Measurements from ENCODE around the gene WDR87. TPM values are rescaled to one million over a fixed set of nuclear protein-coding genes. Genes with fewer than 3 reads are reported as not detected.

WDR87 gene
- polyA plus RNA-seq, 1 experiment, result not detected

DNA sequence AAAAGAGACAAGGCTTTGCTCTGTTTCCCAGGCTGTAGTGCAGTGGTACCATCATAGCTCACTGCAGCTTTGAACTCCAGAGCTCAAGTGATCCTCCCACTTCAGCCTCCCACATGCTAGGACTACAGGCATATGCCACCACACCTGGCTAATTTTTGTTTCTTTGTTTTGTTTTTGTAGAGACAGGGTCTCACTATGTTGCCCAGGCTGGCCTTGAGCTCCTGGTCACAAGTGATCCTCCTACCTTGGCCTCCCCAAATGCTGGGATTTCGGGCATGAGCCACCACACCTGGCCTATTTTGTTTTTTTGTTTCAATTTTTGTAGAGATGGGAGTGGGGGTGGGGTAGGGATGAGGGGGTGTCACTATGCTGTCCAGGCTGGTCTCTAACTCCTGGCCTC, 6.9 kb downstream of the WDR87 start:
- no peak overlapping the region for H3K4me3 ChIP-seq (ENCODE audit: low read depth, low read length)
- H3K27me3 ChIP-seq (ENCODE audit: control insufficient read depth, insufficient read depth, low read length), result peaks cover 2% of the 10 kb centered on the region
- no peaks in the 10 kb centered on the region for H3K9me3 ChIP-seq (ENCODE audit: control insufficient read depth, insufficient read depth, low read length)
- POLR2A ChIA-PET, result no interaction called here
- CTCF ChIA-PET, result interaction anchor here (0.6 to 1.7 kb wide), 17 partner anchors 9 to 639 kb away, joined by 3 to 8 read pairs (median 4); partner anchors contain the start of gene PSMD8
- no peak overlapping the region for H3K27ac ChIP-seq (ENCODE audit: low read depth, low read length)
- TF ChIP-seq, protein P1, sequence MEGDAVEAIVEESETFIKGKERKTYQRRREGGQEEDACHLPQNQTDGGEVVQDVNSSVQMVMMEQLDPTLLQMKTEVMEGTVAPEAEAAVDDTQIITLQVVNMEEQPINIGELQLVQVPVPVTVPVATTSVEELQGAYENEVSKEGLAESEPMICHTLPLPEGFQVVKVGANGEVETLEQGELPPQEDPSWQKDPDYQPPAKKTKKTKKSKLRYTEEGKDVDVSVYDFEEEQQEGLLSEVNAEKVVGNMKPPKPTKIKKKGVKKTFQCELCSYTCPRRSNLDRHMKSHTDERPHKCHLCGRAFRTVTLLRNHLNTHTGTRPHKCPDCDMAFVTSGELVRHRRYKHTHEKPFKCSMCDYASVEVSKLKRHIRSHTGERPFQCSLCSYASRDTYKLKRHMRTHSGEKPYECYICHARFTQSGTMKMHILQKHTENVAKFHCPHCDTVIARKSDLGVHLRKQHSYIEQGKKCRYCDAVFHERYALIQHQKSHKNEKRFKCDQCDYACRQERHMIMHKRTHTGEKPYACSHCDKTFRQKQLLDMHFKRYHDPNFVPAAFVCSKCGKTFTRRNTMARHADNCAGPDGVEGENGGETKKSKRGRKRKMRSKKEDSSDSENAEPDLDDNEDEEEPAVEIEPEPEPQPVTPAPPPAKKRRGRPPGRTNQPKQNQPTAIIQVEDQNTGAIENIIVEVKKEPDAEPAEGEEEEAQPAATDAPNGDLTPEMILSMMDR (IDR thresholded peaks at IDR 0.05; ENCODE audit: low read depth, low read length), result no peak
- no peak for DNase-seq (ENCODE audit: low read depth, low spot score)

DNA sequence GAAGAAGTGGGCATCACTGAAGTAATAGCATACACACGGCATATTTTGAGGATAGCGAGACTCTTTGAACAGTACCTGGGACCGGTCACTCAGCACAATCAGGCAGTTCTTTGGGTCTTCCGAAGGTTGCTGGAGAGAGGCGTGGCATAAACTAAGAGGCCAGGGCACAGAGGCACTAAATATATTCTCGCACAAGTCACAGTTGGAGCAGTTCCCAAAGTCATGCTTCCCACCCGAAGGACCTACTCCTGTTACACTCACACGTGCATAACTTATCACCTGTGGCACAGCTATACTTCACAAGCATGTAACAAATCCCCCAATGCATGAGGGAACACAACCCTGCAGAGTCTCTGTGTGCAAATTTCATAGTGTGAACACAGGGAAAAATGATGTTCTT, 10.2 kb downstream of the WDR87 start:
- no peak for DNase-seq (ENCODE audit: low read depth, low spot score)
- Histone ChIP-seq H3K4me3 (ENCODE audit: low read depth, low read length) (no peak overlapping the region), H3K27ac (ENCODE audit: low read depth, low read length) (no peak overlapping the region), H3K9me3 (ENCODE audit: control insufficient read depth, insufficient read depth, low read length) (no peaks in the 10 kb centered on the region), H3K27me3 (ENCODE audit: control insufficient read depth, insufficient read depth, low read length) (peaks cover 22% of the 10 kb centered on the region)
- CTCF ChIA-PET, result interaction anchor here (0.5 kb wide), 1 partner anchor 160 kb away, joined by 3 read pairs; no protein-coding TSS in a partner anchor
- TF ChIP-seq, protein P1 (IDR thresholded peaks at IDR 0.05; ENCODE audit: low read depth, low read length), result no peak
- POLR2A ChIA-PET, result no interaction called here

DNA sequence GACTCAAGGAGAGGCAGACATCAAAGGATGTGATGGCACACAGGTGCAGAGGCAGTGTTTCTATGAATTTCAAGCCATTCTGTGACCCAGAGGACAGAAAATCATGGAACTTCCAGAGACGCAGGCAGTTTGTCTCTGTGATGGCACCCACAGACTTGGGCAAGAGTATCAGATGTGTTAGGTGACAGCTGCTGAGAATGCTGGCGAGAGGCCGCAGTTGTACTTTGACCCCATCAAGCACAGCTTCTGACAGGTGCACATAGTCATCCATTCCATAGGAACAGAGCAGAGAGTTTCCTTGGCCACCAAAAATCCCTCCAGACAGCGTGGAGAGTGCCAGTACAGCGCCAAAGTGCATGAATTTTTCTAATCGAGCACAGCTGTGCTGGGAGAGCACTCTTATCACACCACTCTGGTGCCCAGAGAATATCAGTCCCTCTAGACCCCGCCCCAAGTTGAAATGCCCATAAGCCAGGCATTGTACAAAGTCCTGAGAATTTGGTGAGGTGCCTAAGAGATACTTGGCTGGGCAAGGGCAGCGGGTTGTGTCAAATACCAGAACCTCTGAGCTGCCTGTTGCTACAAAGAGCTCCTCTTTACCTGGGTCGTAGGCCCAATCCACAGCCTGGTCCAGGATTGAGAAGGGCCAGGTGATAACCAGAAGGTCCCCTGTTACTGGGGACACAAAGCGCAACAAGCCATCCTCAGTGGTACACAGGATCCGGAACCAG, 12.4 kb downstream of the WDR87 start:
- CTCF ChIA-PET, result interaction anchor here (0.9 to 1.5 kb wide), 2 partner anchors 9 to 248 kb away, joined by 3 to 10 read pairs; no protein-coding TSS in a partner anchor
- no peak for DNase-seq (ENCODE audit: low read depth, low spot score)

DNA sequence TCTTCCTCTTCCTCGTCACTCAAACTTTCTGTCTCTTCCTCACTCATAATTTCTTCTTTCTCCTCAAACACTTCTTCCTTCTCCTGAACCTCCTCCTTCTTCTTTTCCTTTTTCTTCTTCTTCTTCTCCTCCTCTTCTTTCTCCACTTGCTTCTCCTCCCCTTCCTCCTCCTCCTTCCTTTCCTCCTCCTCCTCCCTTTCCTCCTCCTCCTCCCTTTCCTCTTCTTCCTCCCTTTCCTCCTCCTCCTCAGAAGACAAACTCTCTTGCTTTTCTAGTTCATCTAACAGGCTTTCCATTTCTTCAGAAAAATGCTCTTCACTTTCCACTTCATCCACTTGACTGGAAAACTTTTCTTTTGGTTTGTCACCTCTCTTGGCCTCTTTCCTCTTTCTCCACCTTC, 19.8 kb downstream of the WDR87 start:
- ChIA-PET CTCF (no interaction called here), POLR2A (no interaction called here)
- 0 out of 2 replicates have a peak, but pooled peaks cover 6% of the 10 kb centered on the region for H3K9me3 ChIP-seq (ENCODE audit: control insufficient read depth, insufficient read depth, low read length)
- DNase-seq (ENCODE audit: low read depth, low spot score), result no peak
- H3K27me3 ChIP-seq (ENCODE audit: control insufficient read depth, insufficient read depth, low read length), result peaks cover 22% of the 10 kb centered on the region
- H3K4me3 ChIP-seq (ENCODE audit: low read depth, low read length), result no peak overlapping the region
- H3K27ac ChIP-seq (ENCODE audit: low read depth, low read length), result no peak overlapping the region
- TF ChIP-seq, protein P1 (IDR thresholded peaks at IDR 0.05; ENCODE audit: low read depth, low read length), result no peak

More for the DNA sequence above, 12.4 kb downstream of the WDR87 start:
- POLR2A ChIA-PET, result no interaction called here
- Histone ChIP-seq H3K27me3 (ENCODE audit: control insufficient read depth, insufficient read depth, low read length) (peaks cover 25% of the 10 kb centered on the region), H3K4me3 (ENCODE audit: low read depth, low read length) (no peak overlapping the region), H3K27ac (ENCODE audit: low read depth, low read length) (no peak overlapping the region), H3K9me3 (ENCODE audit: control insufficient read depth, insufficient read depth, low read length) (no peaks in the 10 kb centered on the region)
- TF ChIP-seq, protein P1 (IDR thresholded peaks at IDR 0.05; ENCODE audit: low read depth, low read length), result no peak

DNA sequence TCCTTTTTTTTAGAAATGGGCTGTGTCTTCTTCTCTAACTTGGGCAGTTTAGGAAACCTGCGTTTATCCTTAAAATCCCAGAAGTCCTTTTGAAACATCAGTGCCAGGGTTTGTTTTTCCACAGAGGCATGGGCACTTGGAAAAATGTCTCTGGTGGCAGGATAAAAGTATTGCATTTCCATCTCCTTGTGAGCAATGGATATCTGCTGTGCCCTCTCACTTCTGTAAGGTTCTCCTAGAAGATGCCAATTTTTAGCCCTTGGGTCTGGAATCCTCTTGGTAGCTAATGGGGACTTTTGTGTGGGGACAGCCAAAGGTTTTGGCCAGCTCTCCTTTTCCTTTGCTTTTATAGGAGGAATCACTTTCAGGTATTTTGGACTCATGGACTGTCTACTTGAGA, 21.0 kb downstream of the WDR87 start:
- 0 out of 2 replicates have a peak, but pooled peaks cover 6% of the 10 kb centered on the region for H3K9me3 ChIP-seq (ENCODE audit: control insufficient read depth, insufficient read depth, low read length)
- H3K4me3 ChIP-seq (ENCODE audit: low read depth, low read length), result no peak overlapping the region
- ChIA-PET CTCF (interaction anchor here (0.6 kb wide), 1 partner anchor 340 kb away, joined by 3 read pairs; no protein-coding TSS in a partner anchor), POLR2A (no interaction called here)
- TF ChIP-seq, protein P1 (IDR thresholded peaks at IDR 0.05; ENCODE audit: low read depth, low read length), result no peak
- H3K27me3 ChIP-seq (ENCODE audit: control insufficient read depth, insufficient read depth, low read length), result peaks cover 21% of the 10 kb centered on the region
- H3K27ac ChIP-seq (ENCODE audit: low read depth, low read length), result no peak overlapping the region
- no peak for DNase-seq (ENCODE audit: low read depth, low spot score)
